Cardiac fibroblast (primary cell): ENCODE results near the gene ALKAL2.
A peak's percentile ranks its signal among the peaks of the same experiment; 100 is the strongest.
"Not testable (repeated sequence)": the region's sequence is repeated elsewhere in the genome, so short reads cannot be mapped to it uniquely, and the experiment has no call there.

Experiments used
- DNase-seq, 2 donors: peaks; one replicate each; pipeline versions ENCODE4 v3.0.0 to v3.0.0-alpha.2; 2010; ENCODE audit warnings: low read depth in 2 of 2
- H3K4me3 ChIP-seq, 2 donors: replicated peaks in 1 of 2; 1 replicate in 1 of 2; 2 replicates in 1 of 2; pipeline ENCODE4 v1.5.1; 2011; ENCODE audit warnings: low read depth in 2 of 2, low read length in 2 of 2, mild to moderate bottlenecking in 2 of 2, moderate library complexity in 1 of 2
- TF ChIP-seq, protein P1 (sequence below): IDR thresholded peaks from one replicate; pipeline ENCODE4 v1.5.1; 2011; ENCODE audit warnings: low read depth, mild to moderate bottlenecking, low read length, inconsistent platforms

Gene ALKAL2, protein sequence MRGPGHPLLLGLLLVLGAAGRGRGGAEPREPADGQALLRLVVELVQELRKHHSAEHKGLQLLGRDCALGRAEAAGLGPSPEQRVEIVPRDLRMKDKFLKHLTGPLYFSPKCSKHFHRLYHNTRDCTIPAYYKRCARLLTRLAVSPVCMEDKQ

DNA sequence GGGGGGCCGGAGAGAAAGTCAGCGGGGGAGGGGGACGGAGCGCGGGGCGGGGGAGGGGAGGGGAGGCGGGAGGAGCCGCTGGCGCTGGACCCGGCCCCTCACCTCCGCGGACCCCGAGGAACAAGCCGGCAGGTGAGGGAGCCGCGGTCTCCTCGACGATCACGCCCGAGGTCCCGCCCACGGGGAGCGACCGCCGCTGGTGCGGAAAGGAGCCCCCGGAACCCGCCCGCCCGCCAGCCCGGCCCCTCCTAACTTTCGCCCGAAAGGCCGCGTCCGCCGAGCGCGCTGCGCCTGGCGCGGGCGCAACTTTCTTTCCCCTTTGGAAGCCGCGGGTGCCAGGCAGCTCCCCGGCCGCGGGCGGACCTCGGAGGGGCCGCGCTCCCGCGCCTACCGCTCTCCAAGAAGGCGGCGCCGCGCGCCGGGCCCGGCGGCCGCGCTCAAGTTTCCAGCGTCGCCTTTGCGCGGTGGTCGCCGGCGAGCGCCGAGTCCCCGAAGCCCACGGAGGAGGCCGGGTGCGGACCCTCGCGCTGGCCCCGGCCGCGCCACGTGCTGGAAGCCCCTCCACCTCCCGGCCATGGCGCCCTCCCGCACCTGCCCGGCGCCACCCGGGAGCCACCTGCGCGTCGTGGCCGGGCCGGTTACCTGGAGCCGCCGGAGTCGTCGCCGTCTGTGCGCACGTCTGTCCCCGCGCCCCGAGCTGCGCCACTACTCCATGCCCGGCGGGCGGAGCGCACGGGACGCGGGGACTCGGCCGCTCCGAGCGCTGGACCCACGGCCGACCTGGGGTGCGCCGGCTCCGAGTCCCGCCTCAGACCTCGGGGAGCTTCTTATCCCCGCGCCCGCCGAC lies at the start of gene ALKAL2:
ALKAL2 (minus strand) TSS at position 181 of the 847 bp plus-strand sequence. CDS start 256 bp downstream, outside the sequence.
- TF ChIP-seq, protein P1, sequence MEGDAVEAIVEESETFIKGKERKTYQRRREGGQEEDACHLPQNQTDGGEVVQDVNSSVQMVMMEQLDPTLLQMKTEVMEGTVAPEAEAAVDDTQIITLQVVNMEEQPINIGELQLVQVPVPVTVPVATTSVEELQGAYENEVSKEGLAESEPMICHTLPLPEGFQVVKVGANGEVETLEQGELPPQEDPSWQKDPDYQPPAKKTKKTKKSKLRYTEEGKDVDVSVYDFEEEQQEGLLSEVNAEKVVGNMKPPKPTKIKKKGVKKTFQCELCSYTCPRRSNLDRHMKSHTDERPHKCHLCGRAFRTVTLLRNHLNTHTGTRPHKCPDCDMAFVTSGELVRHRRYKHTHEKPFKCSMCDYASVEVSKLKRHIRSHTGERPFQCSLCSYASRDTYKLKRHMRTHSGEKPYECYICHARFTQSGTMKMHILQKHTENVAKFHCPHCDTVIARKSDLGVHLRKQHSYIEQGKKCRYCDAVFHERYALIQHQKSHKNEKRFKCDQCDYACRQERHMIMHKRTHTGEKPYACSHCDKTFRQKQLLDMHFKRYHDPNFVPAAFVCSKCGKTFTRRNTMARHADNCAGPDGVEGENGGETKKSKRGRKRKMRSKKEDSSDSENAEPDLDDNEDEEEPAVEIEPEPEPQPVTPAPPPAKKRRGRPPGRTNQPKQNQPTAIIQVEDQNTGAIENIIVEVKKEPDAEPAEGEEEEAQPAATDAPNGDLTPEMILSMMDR, result no peak
- DNase-seq, result peak in 1 of 2 donors; percentile 12
- peak within 1 kb of the TSS; percentile 3 to 14 for H3K4me3 ChIP-seq

DNA sequence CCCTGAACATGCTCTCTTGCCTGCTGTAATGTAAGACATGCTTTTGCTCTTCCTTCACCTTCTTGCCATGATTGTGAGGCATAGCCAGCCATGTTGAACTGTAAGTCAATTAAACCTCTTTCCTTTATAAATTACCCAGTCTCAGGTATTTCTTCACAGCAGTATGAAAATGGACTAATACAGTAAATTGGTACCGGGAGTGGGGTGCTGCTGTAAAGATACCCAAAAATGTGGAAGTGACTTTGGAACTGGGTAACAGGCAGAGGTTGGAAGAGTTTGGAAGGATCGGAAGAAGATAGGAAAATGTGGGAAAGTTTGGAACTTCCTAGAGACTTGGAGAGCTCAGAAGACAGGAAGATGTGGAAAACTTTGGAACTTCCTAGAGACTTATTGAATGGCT lies 49.1 kb upstream of the ALKAL2 start:
- not testable (repeated sequence) for H3K4me3 ChIP-seq, DNase-seq

DNA sequence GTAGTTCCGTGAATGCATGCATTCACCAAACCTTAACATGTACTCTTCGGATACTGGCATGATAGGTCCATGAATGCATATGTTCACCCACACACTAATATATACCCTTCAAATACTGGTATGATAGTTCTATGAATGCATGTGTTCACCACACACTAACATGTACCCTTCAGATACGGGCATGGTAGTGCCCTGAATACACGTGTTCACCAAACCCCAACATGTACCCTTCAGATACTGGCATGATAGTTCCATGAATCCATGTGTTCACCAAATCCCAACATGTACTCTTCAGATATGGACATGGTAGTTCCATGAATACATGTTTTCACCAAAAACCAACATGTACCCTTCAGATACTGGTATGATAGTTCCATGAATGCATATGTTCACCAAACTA lies 48.5 kb upstream of the ALKAL2 start:
- TF ChIP-seq, protein P1, result no peak
- no peak for DNase-seq

DNA sequence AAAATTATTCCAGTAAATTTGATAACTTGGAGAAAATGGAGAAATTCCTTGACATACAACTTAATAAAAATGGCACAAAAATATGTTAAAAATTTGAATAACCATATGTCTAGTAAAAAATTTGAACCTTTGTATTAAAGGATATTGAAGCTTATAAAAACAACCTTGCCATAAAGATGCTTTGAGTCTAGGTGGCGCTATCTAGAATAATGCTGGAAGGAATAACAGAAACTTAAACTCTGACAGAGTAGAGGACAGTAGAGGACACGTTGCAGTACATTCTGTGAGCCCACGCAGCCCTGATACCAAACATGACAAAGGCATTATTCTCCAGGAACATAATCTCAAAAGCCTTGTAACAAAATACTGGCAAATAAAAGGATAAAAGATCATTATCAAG lies 44.7 kb upstream of the ALKAL2 start:
- no peak overlapping the region for H3K4me3 ChIP-seq
- TF ChIP-seq, protein P1, result no peak
- no peak for DNase-seq

More for the DNA sequence above, 48.5 kb upstream of the ALKAL2 start:
- no peak overlapping the region for H3K4me3 ChIP-seq

DNA sequence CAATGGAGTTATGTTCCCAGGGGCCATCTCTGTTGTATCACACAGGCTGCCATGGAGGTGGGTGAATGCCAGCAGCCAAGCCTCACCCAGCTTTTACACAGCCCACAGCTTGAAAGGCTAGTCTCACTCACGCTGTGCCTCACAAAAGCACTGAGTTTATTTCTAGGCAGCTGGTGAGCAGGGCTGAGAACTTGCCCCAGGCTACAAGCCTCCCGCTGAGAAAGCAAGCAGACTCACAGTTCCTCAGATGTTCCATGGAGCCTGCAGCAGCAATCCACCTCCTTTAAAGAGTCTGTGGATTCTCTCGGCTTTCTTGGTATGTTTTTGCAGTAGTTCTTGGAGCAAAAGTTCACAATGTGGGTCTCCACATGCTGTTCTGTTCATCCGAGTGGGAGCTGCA lies 40.9 kb upstream of the ALKAL2 start:
- TF ChIP-seq, protein P1, result no peak
- DNase-seq, result no peak
- no peak overlapping the region for H3K4me3 ChIP-seq

DNA sequence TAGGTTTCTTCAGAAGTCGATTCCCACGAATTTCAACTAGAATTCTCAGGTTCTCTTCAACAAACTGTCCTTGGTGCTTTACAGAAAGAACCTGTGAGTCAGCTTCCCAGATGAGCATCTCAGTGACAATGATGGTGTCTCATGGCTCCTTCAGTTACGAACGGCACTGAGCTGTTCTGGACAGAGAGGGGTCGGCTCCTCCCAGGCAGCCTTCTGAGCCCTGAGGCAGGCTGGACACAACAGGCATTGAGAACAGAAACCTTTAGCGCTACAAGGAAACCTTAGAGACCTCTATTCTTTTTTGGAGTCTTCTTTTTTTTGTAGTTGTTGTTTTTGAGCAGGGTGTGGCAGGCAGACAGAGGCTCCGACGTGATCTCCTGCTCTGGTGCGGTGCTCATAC lies 35.1 kb upstream of the ALKAL2 start:
- TF ChIP-seq, protein P1, result no peak
- DNase-seq, result no peak
- H3K4me3 ChIP-seq, result no peak overlapping the region

DNA sequence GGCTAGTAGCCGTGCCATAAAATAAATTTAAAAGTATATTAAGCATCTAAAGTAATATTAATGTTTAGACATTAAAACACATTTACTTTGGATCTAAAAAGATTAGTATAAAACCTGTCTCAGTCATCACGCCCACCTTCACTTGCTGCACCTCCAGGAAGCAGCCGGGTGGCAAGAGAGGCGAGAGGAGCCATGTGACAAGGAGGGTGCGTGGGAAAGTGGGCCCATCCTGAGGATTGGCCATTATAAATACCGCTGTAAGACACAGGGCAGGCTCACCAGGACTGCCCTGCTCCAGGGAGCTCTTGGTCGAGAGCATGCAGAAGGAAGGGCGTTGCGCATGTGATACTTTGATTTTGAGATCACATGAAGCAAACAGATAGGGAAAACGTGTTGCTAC lies 34.4 kb upstream of the ALKAL2 start:
- no peak for DNase-seq
- H3K4me3 ChIP-seq, result no peak overlapping the region
- TF ChIP-seq, protein P1, result no peak
